Measurements from ENCODE around the gene SLC10A1.

Gene SLC10A1

DNA sequence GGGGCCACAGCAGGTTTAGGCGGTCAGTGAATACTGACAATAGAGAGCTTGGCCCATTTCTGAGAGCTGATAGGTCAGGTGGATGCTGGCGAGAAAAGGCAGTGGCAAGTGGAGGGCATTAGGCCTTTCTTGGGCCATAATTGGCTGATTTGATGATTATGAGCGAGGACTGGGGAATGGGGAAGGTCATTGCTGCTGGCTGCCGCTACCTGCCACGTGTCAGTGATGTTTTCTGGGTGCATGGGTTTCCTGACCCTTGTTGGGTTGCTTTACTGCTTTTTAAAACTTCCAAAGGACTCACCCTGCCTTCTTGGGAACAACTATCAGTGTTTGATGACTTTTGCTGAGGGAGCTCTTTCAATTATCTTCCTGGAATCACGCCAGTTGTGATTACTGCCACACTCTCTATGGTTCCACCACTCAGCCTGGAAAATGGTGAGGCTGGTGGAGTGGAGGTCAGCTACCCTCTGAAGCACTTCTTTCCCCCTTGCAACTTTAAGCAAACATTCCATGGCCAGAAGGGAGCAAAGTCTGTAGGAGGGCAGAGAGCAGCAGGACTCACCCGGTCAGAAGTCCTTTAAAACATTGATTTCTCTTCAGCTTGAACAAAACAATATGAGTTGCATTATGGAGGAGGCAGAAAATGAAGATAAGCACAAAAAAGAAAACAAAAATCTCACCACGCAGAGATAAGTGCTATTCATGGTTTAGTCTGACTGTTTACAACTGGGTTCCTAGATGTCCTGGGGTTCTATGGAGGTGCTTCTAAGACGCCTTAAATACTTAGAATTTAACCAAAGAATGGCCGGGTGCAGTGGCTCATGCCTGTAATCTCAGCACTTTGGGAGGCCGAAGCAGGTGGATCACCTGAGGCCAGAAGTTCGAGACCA, 12.1 kb upstream of the SLC10A1 start:
- DNase-seq = no peak

DNA sequence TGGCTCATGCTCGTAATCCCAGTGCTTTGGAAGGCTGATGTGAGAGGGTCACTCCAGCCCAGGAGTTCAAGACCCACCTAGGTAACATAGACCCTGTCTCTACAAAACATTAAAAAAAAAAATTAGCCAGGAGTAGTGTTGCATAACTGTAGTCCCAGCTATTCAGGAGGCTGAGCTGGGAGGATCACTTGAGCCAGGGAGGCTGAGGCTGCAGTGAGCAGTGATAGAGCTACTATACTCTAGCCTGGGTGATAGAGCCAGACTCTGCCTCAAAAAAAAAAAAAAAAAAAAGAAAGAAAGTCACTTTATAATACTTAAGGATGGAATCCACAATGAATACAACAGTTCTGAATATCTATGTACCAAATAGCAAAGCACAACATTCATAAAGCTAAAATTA, 10.2 kb upstream of the SLC10A1 start:
- no peak for DNase-seq

DNA sequence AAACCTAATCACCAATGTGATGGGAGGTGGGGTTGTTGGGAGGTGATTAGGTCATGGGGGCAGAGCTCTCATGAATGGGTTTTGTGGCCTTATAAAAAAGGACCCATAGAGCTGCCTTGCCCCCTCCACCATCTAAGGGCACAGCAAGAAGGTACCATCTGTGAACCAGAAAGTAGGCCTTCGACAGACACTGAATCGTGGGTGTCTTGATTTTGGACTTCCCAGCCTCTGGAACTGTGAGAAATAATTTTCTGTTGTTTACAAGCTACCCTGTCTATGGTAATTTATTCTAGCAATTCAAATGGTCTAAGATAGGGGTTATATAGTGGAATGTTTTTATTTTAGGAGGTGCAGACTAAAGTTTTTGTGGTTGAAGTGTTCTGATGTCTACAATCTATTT, 7.9 kb upstream of the SLC10A1 start:
- no peak for DNase-seq

DNA sequence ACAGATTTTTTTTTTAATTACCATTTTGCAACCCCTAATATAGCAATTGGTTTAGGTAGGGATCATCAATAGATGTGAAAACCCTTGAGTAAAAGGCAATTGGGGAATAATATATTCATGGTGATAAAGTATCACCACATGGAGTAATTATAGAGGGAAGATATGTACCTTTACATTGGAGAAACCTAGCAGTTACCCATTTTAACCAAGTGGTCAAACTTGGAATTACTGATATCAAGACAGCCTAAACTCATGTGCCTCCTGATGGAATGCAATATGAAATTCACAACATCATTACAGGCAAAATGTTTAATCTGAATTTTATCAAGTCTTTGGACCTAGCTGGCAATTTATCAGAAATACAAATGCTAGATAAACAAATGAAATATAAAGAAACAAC, 6.7 kb upstream of the SLC10A1 start:
- DNase-seq = no peak

DNA sequence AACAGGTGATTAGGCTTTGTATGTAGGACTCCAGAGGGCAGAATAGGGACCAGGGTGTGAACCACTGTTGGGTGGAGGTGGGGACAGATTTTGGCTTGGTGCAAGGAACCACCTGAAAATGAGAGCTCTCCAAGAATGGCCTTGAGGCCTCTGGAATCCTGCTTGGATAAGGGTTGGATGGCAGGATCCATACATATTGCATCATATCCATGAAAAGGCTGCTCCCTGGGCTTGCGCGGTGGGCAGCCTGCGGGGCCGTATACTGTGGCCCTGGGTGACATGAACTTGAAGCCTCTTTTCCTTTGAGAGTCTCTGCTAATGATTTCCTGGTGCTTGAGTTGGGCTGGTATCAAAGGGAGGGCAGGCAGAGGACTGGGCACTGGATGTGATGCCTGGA, 1.3 kb upstream of the SLC10A1 start:
- no peak for DNase-seq

DNA sequence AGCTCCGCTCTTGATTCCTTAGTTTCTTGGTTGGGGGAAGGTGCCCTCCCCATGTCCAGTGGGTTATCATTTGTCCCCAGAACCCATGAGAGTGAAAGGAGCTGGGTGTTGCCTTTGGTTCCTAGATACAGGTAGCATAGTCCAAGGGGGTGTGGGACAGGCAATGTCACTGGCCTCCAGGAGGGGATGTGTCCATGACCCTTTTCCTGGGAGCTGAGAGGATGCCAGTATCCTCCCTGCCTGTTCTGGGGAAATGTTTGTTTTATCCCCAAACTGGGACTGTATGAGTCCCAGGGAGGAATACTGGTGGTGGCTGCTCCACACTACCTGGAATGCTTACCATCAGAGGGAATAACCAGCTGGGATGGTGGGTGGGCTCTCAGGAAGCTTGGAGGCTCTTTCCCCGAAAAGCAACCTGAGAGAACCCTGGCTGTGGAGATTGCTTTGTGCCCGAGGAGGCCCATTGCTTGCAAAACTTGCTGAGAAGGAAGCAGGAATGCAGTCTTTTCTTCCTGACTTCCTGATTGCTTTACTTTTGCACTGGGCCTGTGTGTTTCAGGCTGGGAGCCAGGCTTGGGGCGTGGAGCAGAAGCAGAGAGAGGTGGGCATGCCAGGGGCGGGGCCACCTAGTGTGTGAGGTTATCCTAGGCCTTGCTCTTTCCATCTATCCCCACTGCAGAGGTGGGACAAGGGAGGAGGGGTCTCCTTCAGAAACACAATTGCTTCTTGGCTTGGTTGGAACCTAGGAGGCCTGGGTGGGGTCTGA, 715 bp upstream of the SLC10A1 start:
- DNase-seq = no peak

DNA sequence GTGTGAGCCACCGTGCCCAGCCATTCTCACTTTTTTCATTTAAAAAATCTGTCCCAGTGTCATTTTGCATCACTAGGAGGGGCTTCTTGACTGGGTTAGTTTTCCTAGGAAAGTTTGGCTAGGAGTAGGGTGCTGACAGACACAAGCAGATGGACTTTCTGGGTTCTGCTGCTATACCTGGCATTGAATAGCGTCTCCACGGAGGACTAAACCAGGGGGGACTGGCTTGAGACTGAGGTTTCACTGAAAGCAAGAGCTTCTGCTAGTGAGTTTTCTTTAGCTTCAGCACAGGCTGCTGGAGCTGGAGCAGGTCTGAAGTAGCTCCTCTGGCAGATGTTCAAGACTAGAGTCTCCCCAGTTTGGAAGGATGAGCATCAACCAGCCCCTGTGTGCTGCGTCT, 1.4 kb downstream of the SLC10A1 start:
- no peak for DNase-seq

DNA sequence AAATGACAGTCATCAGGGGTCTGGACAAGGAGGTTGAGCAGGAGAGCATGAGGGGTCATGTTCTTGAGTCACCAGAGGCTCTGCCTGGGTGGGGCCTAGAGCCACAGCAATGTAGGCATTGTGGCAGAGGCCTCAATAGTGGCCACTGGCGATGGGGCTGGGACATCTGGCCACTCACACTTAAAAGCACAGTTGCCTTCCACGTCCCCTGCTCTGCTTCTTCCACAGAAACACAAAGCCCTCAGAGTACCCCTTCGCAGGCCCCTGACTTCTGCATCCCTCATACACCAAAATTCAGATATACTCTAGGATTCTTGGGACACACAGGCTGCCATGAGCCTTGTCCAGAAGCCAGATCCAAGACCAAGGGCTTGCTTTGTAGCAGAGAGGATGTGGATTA, 2.2 kb downstream of the SLC10A1 start:
- no peak for DNase-seq

DNA sequence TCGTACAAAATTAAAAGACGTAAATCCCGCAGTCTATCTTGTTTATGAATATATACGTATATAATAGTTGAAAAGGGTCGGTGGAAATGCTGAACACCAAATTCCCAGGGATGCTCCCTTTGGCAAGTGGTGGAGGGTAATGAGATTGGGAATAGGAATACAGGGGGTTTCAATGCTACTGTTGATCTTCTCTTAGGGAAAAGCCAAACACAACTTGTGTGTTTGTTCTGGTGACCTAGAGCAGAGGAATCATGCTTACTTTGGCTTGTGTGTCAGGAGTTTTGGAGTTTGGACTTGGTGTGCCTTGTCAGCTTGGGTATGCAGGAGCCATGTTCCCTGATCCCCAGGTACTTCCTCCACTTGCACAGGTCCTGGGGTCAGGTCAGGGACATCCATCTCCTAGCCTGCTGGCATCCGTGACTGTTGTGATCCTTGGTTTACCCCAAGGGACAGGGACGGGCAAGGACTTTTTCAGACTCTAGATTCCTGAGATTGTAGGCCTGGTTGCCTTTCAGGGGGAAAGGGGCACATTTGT, 4.1 kb downstream of the SLC10A1 start:
- DNase-seq = no peak

DNA sequence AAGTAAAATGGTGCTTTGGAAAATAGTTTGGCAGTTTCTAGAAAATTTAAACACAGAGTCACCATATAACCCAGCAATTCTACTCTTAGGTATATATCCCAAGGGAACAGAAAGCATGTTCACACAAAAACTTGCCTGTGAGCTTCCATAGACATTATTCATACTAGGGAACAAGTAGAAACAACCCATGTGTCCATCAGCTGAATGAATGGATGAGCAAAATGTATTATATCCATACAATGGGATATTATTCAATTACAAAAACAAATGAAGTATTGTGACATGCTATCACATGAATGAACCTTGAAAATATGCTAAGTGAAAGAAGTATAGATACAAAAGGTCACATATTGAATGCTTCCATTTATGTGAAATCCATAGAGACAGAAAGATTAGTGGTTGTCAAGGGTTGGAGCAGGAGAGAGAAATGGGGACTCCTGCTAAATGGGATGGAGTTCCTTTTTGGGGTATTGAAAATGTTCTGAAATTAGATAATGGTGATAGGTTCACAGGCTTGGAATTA, 7.9 kb downstream of the SLC10A1 start:
- DNase-seq = no peak

DNA sequence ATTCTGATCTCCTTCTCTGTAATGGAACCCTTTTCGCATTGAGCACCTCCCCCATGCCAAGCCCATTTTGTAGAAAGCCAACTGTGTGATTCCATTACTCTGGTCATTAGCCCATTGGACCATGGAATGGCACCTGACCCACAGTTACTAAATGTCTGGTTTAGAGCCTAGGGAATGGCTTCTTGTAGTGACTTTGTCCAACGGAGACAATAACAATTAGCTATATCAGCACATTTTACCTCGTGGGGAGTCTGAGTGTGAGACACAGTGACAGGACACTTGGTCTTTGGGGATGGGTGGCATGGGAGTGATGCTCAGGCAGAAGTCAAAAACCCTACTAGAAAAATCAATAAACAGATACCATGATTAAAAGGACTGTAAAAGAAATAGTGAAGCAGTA, 10.4 kb downstream of the SLC10A1 start:
- no peak for DNase-seq

DNA sequence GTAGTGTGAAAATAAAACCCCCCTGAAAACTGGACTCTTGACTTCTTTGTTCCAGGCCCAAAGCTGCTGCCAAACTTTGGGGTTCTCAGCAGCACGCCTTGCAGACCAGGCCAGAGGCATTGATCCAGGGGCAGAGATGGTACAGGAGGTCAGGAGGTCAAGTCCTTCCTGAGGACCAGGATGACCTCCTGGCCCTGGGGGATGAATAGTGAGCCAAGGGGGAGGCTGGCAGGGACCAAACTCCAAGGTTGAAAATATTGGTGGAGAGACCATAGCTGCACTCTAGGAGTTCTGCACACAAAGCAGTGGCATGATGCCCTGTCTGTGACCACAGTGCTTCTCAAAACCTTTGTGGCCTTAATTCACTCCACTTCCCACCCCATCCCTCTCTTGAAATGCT, 12.1 kb downstream of the SLC10A1 start:
- DNase-seq = no peak

DNA sequence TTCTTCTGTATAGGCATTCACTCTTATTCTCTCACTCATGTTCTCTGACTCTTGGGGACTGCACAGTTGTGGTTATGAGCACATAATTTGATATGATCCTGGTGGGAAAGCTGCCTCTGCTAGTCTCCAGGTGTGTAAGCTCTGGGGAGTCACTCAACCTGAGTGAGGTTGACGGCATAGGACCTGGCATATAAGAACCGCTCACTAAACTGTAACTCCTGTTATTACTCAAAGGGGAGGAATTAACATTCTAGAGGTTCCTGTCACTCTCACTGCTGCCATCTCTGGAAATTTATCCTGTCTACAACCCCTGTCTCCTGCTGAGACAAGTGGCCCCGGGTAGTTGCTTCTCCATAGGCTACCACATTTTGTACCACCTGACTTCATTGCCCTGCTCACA, 16.1 kb downstream of the SLC10A1 start:
- no peak for DNase-seq

DNA sequence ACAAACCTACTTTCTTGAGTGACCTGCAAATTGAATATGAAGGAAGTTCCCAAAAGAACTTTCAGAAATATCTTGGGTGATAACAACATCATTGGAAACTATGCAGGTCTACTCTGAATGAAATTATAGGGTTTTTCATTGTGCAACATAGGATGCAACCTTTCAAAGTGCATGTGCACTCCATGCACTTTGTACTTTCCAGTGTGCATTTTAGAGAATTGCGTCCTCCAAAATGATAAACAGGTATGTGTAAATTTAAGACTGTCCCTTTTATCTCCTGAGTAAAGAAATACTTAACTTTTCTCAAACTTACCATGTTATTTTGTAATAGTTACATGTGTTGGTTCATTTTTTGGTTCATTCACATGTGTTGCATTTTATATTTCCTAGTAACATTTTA, 16.9 kb downstream of the SLC10A1 start:
- DNase-seq = no peak

DNA sequence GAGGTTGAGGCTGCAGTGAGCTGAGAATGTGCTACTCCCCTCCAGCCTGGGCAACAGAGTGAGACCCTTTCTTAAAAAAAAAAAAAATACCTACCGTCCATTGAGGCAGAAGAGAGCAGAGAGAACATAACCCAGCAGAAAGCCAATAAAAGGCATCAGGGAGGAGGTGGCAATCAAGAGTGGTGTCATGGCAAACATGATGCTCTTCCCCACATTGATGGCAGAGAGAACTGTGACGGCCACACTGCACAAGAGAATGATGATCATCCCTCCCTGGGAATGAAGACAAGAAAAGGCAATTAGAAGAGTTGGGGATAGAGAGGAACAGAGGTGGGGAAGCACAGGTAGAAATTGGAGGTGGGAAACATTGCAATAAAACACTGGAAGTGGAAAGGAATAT, 18.0 kb downstream of the SLC10A1 start:
- DNase-seq = no peak

DNA sequence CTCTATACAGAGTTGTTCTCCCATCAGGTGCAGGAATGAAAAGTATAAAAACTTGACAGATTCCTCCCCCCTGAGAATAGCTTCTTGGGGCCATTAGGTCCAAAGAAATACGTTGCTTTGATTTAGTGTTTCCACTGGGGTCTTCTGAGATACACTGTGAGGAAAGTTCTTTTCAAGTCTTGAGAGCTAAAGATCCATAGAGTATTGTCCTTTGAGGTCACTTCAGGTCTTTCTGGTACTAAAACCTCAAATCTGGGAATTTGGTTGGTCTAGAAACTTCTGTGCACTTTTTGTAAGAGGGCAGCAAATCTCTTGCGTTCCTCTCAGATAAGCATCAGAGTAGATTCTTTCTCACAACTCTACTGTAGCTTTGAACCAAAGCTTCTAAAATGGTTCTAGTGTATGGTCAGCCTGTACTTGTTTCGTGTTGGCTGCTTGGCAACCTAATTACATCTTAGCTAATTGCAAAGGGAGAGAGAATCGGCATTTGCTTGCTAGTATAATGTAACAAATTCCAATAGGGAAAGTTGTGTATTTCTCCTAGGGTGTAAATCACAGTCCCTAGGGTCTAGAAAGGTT, 20.1 kb downstream of the SLC10A1 start:
- DNase-seq = no peak

DNA sequence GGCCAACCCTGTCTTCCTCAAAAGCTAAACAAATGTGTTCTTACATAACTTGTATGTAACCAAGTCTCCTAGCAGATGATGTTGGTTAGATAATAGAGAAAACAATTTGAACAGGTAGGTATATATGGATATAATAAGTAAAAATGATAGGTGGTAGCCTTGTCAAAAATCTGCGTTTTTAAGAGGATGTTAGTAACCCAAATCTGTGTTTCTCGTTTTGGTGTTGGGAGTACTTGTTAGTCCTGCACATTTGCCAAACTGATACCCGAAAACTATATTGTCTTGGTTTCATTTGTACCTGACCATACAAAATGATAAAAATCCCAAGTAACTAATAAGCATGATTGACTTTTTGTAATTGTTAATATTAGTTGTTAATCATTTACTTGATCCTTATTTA, 22.0 kb downstream of the SLC10A1 start:
- no peak for DNase-seq

DNA sequence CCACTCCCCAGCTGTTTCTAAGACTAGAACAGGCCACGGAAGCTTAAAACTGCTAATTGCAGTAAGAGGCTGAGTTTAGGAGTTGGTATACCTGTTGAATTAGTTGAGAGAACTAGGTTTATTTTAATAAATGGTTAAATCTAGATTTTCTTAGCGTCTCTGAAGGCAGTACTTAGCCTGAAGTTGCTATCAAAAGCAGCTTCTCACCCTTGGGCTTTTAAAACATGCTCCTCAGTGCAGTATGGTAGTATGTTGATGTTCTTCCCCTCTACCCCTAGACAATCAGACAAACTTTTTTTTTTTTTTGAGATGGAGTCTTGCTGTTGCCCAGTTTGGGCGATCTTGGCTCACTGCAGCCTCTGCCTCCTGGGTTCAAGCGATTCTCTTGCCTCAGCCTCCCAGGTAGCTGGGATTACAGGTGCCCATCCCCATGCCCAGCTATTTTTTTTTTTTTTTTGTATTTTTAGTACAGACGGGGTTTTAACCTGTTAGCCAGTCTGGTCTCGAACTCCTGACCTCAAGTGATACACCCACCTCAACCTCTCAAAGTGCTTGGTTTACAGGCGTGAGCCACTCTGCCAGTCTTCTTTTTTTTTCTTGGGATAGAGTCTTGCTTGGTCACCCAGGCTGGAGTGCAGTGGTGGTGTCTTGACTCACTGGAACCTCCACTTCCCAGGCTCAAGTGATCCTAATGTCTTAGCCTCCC, 23.3 kb downstream of the SLC10A1 start:
- no peak for DNase-seq

DNA sequence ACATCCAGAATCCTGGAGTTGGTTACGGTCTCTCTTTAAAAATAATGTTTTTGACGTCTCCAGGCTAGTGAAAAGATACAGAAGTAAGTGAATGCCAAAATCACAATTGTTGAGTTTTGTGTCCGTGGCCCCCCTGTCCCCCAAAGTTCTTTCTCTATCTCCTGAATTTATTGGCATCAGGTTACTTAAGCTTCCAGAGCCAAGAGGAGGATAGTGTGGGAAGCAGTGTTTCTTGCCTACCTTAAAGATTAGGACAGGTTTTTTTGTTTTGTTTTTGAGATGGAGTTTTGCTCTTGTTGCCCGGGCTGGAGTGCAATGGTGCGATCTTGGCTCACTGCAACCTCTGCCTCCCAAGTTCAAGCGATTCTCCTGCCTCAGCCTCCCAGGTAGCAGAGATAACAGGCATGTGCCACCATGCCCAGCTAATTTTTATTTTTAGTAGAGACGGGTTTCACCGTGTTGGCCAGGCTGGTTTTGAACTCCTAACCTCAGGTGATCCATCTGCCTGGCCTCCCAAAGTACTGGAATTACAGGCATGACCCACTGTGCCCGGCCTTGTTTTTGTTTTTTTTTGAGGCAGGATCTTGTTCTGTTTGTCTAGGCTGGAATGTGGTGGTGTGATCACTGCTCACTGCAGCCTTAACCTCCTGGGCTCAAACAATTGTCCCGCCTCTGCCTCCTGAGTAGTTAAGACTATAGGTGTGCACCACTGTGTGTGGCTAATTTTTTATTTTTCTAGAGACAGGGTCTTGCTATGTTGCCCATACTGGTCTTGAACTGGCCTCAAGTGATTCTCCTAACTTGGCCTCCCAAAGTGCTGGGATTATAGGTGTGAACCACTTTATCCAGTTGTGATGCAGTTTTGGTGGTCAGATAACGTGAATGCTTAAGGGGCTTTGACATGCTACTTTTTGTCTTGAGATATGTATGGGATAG, 24.7 kb downstream of the SLC10A1 start:
- DNase-seq = no peak

DNA sequence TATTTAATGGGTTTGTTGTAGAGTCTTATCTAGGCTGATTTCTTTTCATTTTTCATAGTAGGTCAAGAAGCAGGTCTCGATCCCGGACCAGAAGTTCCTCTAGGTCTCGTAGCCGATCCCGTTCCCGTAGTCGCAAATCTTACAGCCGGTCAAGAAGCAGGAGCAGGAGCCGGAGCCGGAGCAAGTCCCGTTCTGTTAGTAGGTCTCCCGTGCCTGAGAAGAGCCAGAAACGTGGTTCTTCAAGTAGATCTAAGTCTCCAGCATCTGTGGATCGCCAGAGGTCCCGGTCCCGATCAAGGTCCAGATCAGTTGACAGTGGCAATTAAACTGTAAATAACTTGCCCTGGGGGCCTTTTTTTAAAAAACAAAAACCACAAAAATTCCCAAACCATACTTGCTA, 25.9 kb downstream of the SLC10A1 start:
- no peak for DNase-seq

DNA sequence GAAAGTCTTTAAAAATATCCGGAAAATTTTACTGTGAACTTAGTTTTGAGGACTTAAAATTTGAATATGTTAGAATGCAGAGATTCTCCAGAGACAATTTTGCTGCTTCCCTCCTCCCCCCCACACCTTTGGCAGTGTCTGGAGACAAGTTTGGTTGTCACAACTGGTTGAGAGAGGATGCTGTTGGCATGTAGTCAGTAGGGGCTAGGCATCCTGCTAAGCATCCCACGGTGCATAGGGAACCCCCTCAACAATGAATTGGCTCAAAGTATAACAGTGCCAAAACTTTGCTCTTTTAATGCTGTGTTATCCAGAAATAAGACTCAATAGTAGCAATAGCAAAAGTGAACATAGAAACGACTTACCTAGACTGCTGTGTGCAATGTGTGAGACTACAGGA, 26.5 kb downstream of the SLC10A1 start:
- no peak for DNase-seq

DNA sequence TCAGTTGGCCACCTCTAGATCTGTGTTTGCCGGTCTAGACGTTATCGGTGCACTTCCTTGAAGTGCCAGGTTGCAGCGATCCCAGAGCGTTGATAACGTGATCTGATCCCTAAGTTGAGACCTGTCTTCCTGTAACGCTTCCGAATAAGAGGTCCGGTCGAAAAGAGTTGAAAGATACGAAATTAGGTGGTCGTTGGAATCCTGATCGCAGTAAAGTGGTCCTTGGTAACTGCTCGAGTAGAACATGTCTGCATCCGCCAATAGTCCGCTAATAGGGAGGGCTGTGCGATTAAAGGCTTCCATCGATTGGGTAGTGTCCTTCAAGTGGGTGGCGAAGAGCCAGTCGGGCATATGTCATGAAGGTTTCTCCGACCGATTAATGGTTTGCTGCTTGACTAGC, 27.4 kb downstream of the SLC10A1 start:
- DNase-seq = no peak

Measured in NCI-H774 (cell line).